Measurements from ENCODE around the gene PPARD. TPM values are rescaled to one million over a fixed set of nuclear protein-coding genes. Genes with fewer than 3 reads are reported as not detected.
A peak's percentile ranks its signal among the peaks of the same experiment; 100 is the strongest.

Gene PPARD
- total RNA-seq, 4 donors from 2014 or later, result 24.8 to 67.9 (median 45.4) TPM

DNA sequence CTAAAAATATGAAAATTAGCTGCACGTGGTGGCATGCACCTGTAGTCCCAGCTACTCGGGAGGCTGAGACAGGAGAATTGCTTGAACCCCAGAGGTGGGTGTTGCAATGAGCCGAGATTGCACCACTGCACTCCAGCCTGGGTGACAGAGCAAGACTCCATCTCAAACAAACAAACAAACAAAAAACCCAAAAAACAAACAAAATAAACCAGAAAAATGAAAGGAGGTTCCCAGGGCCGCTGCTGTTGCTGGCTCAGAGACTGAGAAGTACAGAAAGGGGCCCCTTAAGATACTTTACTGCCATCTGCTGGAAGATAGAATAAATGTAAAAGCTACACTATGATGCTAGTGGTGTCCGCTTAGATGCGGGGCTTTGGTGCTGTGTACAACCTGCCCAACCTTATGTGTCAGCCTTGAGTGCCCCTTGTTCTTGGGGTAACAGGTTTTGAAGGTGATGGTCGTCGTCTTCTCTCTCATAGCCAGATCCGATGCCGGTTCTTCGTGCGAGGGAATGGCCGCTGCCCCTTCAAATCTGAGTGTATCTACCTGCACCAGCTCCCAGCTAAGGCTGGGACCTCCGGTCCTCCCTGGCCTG is 107.0 kb downstream of the PPARD start:
- Histone ChIP-seq H3K36me3 (no peaks in the 10 kb centered on the region), H3K4me1 (peaks cover 0 to 19% (median 0%) of the 10 kb centered on the region in 4 donors), H3K9me3 (no peaks in the 10 kb centered on the region), H3K27ac (no peak overlapping the region), H3K4me3 (no peak overlapping the region), H3K27me3 (no peaks in the 10 kb centered on the region)
- DNase-seq, result peak in 2 of 3 donors; percentile 27 to 53
- TF ChIP-seq, protein P1, sequence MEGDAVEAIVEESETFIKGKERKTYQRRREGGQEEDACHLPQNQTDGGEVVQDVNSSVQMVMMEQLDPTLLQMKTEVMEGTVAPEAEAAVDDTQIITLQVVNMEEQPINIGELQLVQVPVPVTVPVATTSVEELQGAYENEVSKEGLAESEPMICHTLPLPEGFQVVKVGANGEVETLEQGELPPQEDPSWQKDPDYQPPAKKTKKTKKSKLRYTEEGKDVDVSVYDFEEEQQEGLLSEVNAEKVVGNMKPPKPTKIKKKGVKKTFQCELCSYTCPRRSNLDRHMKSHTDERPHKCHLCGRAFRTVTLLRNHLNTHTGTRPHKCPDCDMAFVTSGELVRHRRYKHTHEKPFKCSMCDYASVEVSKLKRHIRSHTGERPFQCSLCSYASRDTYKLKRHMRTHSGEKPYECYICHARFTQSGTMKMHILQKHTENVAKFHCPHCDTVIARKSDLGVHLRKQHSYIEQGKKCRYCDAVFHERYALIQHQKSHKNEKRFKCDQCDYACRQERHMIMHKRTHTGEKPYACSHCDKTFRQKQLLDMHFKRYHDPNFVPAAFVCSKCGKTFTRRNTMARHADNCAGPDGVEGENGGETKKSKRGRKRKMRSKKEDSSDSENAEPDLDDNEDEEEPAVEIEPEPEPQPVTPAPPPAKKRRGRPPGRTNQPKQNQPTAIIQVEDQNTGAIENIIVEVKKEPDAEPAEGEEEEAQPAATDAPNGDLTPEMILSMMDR (IDR thresholded peaks at IDR 0.05), result peak; percentile 52 to 91 (median 78)
- no peak for TF ChIP-seq POLR2A (IDR thresholded peaks at IDR 0.05)

DNA sequence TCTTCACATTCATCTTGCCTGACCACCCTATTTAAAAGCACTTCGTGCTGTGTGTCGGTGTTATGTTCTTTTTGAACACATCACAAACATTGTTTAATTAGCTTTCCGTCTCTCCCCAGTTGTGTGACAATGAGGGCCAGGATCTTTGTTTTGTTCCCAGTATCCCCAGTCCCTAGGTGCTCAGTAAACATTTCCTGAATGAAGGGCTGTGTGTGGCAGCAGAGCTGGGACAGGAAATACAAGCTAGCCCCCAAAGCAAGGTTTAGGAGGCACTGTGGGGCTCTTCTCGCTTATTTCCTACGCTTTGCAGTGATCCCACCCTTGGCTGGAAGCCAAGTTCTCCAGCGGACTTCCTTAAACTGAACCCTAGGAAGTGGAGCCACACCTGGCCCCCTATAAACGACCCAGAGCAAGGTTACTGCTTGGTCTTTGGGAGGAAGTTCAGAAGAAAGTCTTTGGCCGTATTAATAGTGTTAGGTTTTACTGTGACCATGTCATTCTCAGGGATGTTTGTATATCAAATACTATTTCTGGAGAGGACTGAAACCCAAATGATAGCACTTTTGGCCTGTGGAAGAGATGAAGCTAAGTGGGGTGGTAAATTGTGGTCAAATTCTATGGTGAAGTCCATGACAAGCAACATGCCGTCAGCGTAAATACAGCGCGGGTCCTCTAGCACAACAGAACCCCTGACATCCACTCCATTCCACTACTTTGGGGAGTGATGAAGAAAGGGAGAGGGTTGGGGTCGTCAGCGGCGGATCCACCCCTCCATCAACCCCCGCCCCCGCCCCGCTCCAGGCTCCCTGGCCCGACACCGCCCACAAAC is 109.2 kb downstream of the PPARD start:
- Histone ChIP-seq H3K27me3 (no peaks in the 10 kb centered on the region), H3K4me1 (peaks cover 0 to 19% (median 0%) of the 10 kb centered on the region in 4 donors), H3K27ac (peak overlapping the region; percentile 38 to 86 (median 76)), H3K36me3 (no peaks in the 10 kb centered on the region), H3K9me3 (no peaks in the 10 kb centered on the region), H3K4me3 (peak overlapping the region; percentile 71 to 89 (median 76))
- DNase-seq, result peak in 1 of 3 donors; percentile 34
- TF ChIP-seq, protein P1 (IDR thresholded peaks at IDR 0.05), result no peak
- TF ChIP-seq POLR2A (IDR thresholded peaks at IDR 0.05), result no peak

DNA sequence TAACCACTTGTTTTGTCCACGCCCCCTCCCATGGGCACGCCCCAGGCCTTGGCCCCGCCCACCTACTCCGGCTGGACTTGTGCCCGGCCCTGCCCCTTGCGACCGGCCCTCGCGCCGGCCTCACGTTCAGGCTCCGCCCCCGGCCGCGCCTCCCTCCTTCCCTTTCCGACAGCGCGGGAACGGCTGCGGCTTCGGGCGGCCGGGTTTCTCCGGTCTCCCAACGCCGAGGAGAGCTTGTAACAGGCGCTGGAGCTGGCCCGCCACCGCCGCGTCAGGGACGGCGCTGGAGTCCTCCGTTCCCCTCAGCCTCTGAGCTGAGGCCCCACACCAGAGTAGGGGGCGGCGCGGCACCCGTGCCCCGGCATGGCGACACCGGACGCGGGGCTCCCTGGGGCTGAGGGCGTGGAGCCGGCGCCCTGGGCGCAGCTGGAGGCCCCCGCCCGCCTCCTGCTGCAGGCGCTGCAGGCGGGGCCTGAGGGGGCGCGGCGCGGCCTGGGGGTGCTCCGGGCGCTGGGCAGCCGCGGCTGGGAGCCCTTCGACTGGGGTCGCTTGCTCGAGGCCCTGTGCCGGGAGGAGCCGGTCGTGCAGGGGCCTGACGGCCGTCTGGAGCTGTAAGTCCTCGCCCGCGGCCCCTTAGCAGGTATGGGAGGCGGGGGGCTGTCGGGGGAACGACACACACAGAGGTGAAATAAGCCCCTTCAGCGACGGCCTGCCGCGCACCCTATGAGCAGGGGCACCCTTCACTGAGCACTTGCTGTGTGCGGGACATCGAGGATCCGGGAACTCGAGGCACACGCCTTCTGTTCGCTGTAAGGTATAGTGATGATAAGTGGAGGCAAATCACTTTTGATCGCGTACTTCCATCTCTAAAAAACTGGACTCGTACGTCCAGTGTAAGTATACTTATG is 110.1 kb downstream of the PPARD start, which contains the start of gene FANCE:
Gene FANCE, plus strand, starts transcription at position 156 of the 908 bp plus-strand sequence. Its CDS starts 208 bp downstream, at position 364.
- Histone ChIP-seq H3K27me3 (no peaks in the 10 kb centered on the region), H3K9me3 (no peaks in the 10 kb centered on the region), H3K4me3 (peak within 1 kb of the TSS; percentile 71 to 89 (median 76)), H3K36me3 (no peaks in the 10 kb centered on the region), H3K27ac (peak within 1 kb of the TSS; percentile 38 to 86 (median 76)), H3K4me1 (peaks cover 0 to 19% (median 0%) of the 10 kb centered on the region in 4 donors)
- TF ChIP-seq, protein P1 (IDR thresholded peaks at IDR 0.05), result no peak
- TF ChIP-seq POLR2A (IDR thresholded peaks at IDR 0.05), result peak in 1 of 2 donors; percentile 57
- peak; percentile 99 for DNase-seq

- Histone ChIP-seq H3K9me3 (no peaks in the 10 kb centered on the region), H3K27me3 (no peaks in the 10 kb centered on the region), H3K36me3 (no peaks in the 10 kb centered on the region), H3K27ac (no peak overlapping the region), H3K4me3 (peak overlapping the region in 1 of 4 donors; percentile 71), H3K4me1 (peaks cover 0 to 19% (median 0%) of the 10 kb centered on the region in 4 donors)
- TF ChIP-seq, protein P1 (IDR thresholded peaks at IDR 0.05), result no peak
- no peak for TF ChIP-seq POLR2A (IDR thresholded peaks at IDR 0.05)
- no peak for DNase-seq
Observed at GRCh38 chr6:35453236-35453635, 110.9 kb downstream of the PPARD start.

Data from Peyer's patch (tissue), 4 donors.